SW480 (cell line): Measurements from ENCODE around the gene CCL23.
"Not testable (repeated sequence)": the region's sequence is repeated elsewhere in the genome, so short reads cannot be mapped to it uniquely, and the experiment has no call there.

ENCODE experiments used
- DNase-seq: peaks from one replicate; pipeline ENCODE4 v3.0.0-alpha.2; 2016; ENCODE audit warnings: low spot score

Gene CCL23, protein sequence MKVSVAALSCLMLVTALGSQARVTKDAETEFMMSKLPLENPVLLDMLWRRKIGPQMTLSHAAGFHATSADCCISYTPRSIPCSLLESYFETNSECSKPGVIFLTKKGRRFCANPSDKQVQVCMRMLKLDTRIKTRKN

DNA sequence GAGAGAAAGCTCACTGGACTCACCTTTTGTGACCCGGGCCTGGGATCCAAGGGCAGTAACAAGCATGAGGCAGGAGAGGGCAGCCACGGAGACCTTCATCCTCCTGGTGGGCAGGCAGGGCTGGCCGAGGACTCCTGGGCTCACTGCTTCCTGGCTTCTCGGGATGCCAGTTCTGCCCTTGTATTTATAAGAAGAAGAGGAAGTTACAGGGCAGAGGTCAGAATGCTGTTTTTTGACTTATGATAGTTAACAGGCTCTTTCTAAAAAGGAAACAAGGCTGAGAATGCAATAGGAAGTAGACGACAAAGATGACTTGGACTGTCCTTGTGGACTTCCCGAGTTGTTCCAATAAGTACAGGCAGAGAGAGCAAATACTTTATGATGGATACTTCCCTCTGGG is at the start of gene CCL23:
TSS of gene CCL23 (minus strand) at position 174 of the 400 bp plus-strand sequence. CDS start at position 99, 75 bp downstream.
- DNase-seq: no peak

- DNase-seq: no peak
Measured at GRCh38 chr17:36066365-36066985, 48.7 kb upstream of the CCL23 start.

GRCh38 chr17:36063786-36064541 is 46.2 kb upstream of the CCL23 start, which contains the start of gene CCL18:
CCL18 (plus strand) TSS chr17:36064272; CDS start chr17:36064343, 71 bp downstream.
- DNase-seq: no peak

- DNase-seq: no peak
Measured at GRCh38 chr17:36060816-36061215, 43.0 kb upstream of the CCL23 start.

GRCh38 chr17:36059406-36059805 is 41.6 kb upstream of the CCL23 start:
- no peak for DNase-seq

DNA sequence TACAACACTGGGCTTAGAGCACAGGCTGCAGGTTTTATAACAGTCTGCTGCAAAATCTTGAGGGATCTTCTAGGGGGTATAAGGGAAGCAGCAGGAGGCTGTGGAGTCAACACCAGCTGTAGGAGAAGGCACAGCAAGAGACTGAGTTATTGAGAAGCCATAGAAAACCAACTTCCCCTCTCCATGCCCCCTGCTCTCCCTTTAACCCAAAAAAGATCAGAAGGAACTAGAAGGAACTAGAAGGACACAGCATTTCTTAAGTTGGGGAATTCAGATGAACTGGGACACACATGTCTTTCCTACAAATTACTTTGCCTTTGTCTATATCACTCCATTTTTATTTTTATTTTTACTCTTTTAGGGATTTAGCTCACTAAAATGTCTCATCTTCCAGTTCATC is 40.1 kb upstream of the CCL23 start:
- no peak for DNase-seq

GRCh38 chr17:36055921-36056520 is 38.2 kb upstream of the CCL23 start:
- DNase-seq: no peak

DNA sequence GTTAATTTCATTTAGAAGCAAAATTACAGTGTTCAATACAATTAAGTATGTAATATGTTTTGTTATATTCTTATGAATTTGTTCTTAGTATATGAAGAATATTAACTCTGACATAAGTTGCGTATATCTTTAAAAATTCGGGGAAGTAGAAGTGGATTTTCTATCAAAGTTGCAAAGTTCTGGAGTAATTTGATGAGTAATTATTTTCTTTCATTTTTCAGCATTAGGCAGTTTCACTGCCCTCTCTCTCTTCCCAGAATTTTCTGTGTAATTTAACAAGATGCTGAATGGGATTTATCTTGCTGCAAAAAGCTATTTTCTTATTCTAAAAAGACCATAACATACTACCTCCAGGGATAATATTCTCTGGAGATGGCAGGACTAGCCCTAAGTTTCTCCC is 37.4 kb upstream of the CCL23 start:
- DNase-seq: no peak

DNA sequence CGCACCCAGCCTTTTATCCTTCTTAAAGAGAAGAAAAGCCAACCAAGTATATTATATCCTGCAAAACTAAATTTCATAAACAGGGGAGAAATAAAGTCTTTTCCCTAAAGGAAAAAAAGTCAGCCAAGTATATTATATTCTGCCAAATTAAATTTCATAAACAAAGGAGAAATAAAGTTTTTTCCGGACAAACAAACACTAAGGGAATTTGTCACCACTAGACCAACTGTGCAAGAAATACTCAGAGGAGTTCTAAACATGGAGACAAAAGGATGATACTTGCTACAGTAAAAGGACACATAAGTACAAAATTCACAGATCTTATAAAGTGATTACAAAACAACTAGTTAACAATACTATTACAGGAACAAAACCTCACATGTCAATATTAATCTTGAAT is 31.9 kb upstream of the CCL23 start:
- DNase-seq: no peak

GRCh38 chr17:36048066-36048465 is 30.3 kb upstream of the CCL23 start:
- DNase-seq: no peak

DNA sequence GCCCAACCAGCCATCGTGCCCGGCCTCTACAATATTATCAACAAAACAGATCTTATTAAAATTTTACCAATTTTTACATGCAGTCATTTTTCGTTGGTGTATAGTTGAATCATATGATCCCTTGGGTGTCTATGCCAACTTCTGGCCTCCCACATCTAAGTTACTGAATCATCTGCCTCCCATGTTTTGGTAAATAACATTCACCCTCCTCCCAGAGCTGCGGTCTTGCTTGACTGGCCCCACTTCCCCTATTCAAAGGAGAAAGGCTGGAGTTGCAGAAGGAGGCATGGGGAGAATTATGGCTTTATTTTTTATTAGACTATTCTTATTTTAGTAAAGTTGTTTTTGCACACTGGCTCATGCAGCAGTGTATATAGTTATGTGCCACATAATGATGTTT is 18.5 kb upstream of the CCL23 start:
- DNase-seq: no peak

GRCh38 chr17:36034127-36034526 is 16.4 kb upstream of the CCL23 start:
- no peak for DNase-seq

DNA sequence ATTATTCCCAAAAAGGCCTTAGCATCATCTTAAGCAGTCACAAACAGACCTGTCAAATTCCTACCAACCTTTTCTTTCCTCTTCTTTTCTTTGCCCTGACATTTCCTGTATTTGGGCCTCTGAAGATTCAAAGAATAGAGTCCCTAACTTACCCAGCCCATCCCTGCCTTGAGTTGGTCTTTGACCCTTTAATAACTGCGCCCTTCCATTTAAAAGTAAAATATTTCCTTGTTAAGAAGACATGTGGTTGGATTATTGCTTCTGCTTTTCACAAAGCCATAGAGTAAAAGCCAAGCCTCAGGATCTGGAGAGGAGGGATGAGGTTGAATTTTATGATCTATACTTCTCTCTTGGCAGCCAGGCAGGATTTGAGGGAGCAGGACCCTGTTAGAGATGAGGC is 13.2 kb upstream of the CCL23 start:
- no peak for DNase-seq

- no peak for DNase-seq
Measured at GRCh38 chr17:36027761-36028160, 10.0 kb upstream of the CCL23 start.

- no peak for DNase-seq
Measured at GRCh38 chr17:36024106-36024869, 6.5 kb upstream of the CCL23 start.

DNA sequence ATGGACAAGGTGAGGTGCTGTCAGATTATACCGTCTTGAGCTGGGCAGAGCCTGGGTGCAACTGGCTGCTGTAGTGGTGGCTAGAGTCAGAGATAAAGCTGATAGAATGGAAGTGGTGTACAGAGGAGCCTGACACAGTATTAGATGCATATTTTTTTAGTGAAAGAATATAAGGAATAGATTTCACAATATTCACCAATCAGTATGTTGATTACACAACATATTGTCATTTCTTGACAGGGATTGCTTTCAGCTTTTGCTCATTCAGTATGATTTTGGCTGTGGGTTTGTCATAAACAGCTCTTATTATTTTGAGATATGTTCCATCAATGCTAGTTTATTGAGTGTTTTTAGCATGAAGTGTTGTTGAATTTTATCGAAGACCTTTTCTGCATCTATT is 1.7 kb upstream of the CCL23 start:
- DNase-seq: no peak

DNA sequence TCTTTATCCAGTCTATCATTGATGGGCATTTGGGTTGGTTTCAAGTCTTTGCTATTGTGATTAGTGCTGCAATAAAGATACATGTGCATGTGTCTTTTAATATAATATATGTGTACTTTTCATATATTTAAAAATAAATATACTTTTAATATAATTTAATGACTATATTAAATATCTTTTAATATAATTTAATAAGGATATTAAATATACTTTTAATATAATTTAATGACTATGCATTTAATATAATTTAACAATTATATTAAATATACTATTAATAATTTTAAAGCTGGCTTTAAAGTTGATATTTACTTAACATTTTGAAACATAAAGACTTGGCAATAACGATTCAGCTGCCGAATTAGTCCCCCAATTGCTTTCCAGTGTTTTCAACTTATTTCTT is 1.2 kb downstream of the CCL23 start:
- no peak for DNase-seq

- DNase-seq: not testable (repeated sequence)
Measured at GRCh38 chr17:36015895-36016294, 1.9 kb downstream of the CCL23 start.

- no peak for DNase-seq
Measured at GRCh38 chr17:36014946-36015345, 2.8 kb downstream of the CCL23 start.

DNA sequence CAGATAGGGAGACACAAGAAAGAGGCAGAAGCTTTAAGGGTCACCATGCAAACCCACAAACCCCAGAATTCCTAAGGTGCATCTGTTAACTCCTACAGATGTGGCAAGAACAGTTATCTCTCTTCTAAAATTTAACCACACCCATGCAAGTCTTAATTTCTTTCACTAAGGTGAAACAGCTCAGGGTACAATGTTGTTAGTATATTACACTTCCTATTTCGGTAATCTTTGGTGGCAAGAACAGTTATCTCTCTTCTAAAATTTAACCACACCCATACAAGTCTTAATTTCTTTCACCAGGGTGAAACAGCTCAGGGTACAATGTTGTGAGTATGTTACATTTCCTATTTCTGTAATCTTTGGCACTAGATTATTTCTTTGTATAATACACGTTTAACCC is 6.6 kb downstream of the CCL23 start:
- DNase-seq: no peak

DNA sequence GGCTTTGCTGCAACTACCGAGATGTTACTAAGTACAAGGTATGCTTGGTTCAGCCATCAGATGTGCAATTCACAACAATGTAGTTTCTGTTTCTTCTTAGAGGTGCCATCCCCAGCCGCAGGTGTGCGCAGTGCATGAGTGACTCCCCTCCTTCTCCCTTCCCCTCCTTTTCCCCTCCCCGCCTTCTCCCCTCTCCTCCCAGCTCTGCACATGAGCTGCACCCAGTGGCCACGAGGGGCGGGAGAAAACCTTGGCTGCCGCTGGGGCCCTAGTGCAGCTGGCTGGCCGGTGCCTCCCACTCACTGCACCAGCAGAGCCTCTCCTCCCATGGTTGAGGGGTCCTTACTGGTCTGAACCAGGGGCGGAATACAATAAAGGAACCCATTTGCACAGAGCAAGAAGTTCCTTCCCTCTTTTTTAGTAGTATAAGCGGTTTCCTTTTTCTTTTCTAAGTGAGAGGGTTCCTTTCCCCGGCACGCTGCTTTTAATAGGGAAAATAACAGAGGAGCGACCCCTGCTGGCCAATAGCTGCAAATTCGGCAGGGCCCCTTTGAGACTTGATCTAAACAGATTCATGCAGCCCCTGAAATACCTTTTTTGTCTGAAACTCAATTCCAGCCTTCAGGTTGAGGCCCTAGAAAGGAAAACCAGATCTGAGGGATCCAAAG is 8.6 kb downstream of the CCL23 start:
- DNase-seq: no peak
